Measurements from ENCODE around the gene NOS1.

GRCh38 chr12:117363953-117364486 lies 2.6 kb upstream of the NOS1 start:
- TF ChIP-seq CTCF (IDR thresholded peaks at IDR 0.05 in 8 of 11, conservative IDR thresholded peaks at IDR 0.05 in 3 of 11): no peak
- TF ChIP-seq POLR2AphosphoS5 (IDR thresholded peaks at IDR 0.05): no peak
